ENCODE results near the gene ARHGEF18. TPM values are rescaled to one million over a fixed set of nuclear protein-coding genes. Genes with fewer than 3 reads are reported as not detected.
A peak's percentile ranks its signal among the peaks of the same experiment; 100 is the strongest.

The ARHGEF18 gene
- total RNA-seq, 1 donor from 2014 or later, result 29.3 TPM

DNA sequence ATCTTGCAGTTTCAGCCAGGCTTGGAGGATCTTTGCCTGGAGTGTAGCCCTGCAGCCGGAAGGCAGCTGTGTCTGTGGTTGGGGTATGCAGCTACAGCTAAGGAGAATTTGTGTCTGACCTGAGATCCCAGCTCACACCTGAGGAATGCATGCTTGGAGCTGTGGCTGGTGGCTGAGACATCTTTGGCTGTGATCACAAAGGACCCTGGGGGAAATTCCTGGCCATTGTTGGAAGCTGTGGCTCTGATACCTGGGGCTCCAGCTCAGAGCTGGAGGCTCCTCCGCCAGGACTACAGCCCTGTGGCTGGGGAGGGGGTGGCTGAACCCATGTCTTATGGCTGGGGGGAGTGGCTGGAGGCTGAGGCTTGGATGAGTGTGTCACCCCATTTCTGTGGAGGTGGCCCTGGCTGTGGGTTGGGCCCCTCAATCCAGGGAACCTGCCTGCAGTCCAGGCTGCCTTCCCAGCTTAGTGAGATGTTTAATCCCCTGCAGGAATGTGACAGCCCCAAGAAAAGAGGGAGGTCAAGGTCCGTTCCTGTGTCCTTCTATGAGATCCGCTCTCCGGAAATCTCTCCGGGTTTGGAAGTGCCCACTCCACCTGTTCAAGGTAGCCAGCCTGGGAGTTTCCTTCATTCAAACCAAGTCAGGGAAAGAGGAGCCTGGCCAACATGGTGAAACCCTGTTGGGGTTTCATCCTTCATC lies 27.6 kb downstream of the ARHGEF18 start:
- Mint-ChIP-seq H3K36me3 (ENCODE audit: low read depth) (peaks cover 4% of the 10 kb centered on the region), H3K4me1 (ENCODE audit: low read depth) (no peaks in the 10 kb centered on the region), H3K27ac (no peak overlapping the region)

GRCh38 chr19:7377196-7377595 lies 28.5 kb downstream of the ARHGEF18 start:
- Mint-ChIP-seq H3K4me3 (no peak overlapping the region), H3K27ac (peak overlapping the region; percentile 52), H3K36me3 (ENCODE audit: low read depth) (peaks cover 4% of the 10 kb centered on the region), H3K9me3 (no peaks in the 10 kb centered on the region), H3K27me3 (ENCODE audit: insufficient read depth) (no peaks in the 10 kb centered on the region), H3K4me1 (ENCODE audit: low read depth) (no peaks in the 10 kb centered on the region)
- intact Hi-C loops (cut with micrococcal nuclease), result no loop called here
- no peak for DNase-seq (ENCODE audit: low spot score)

More for the DNA sequence above, 27.6 kb downstream of the ARHGEF18 start:
- no peaks in the 10 kb centered on the region for H3K27me3 Mint-ChIP-seq (ENCODE audit: insufficient read depth)
- DNase-seq (ENCODE audit: low spot score), result no peak
- H3K4me3 Mint-ChIP-seq, result no peak overlapping the region
- intact Hi-C loops (cut with micrococcal nuclease), result no loop called here
- no peaks in the 10 kb centered on the region for H3K9me3 Mint-ChIP-seq

GRCh38 chr19:7381073-7381390 lies 32.3 kb downstream of the ARHGEF18 start:
- H3K4me1 Mint-ChIP-seq (ENCODE audit: low read depth), result peaks cover under 1% of the 10 kb centered on the region
- H3K4me3 Mint-ChIP-seq, result no peak overlapping the region
- no peak for DNase-seq (ENCODE audit: low spot score)
- H3K27me3 Mint-ChIP-seq (ENCODE audit: insufficient read depth), result no peaks in the 10 kb centered on the region
- intact Hi-C loops (cut with micrococcal nuclease), result no loop called here
- peaks cover 7% of the 10 kb centered on the region for H3K36me3 Mint-ChIP-seq (ENCODE audit: low read depth)
- H3K27ac Mint-ChIP-seq, result no peak overlapping the region
- H3K9me3 Mint-ChIP-seq, result no peaks in the 10 kb centered on the region

- no peak overlapping the region for H3K27ac Mint-ChIP-seq
- peaks cover 13% of the 10 kb centered on the region for H3K36me3 Mint-ChIP-seq (ENCODE audit: low read depth)
- no peaks in the 10 kb centered on the region for H3K27me3 Mint-ChIP-seq (ENCODE audit: insufficient read depth)
- intact Hi-C loops (cut with micrococcal nuclease), result no loop called here
- no peaks in the 10 kb centered on the region for H3K9me3 Mint-ChIP-seq
- H3K4me3 Mint-ChIP-seq, result no peak overlapping the region
- H3K4me1 Mint-ChIP-seq (ENCODE audit: low read depth), result peaks cover 4% of the 10 kb centered on the region
- no peak for DNase-seq (ENCODE audit: low spot score)
Observed at GRCh38 chr19:7382694-7383093, 34.0 kb downstream of the ARHGEF18 start.

DNA sequence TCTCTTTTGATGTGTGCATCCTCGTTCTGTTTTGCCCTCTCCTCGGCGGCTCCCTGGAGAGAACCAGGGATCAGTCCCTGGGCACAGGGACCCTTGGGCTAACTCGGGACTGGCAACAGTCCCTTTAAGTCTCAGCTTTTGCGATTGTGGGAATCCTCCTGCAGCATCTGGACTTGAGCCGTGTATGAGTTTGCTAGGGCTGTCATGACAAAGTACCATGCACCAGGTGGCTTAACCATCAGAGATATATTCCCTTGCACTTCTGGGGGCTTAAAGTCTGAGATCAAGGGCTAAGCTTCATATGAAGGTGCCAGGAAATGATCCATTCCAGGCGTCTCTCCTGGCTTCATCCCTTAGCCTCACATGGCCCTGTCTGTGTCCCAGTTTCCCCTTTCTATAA lies 34.5 kb downstream of the ARHGEF18 start:
- no peaks in the 10 kb centered on the region for H3K9me3 Mint-ChIP-seq
- peaks cover 13% of the 10 kb centered on the region for H3K36me3 Mint-ChIP-seq (ENCODE audit: low read depth)
- H3K4me3 Mint-ChIP-seq, result no peak overlapping the region
- no peak overlapping the region for H3K27ac Mint-ChIP-seq
- intact Hi-C loops (cut with micrococcal nuclease), result no loop called here
- peaks cover 4% of the 10 kb centered on the region for H3K4me1 Mint-ChIP-seq (ENCODE audit: low read depth)
- DNase-seq (ENCODE audit: low spot score), result no peak
- H3K27me3 Mint-ChIP-seq (ENCODE audit: insufficient read depth), result no peaks in the 10 kb centered on the region

GRCh38 chr19:7385062-7385461 lies 36.3 kb downstream of the ARHGEF18 start:
- DNase-seq (ENCODE audit: low spot score), result no peak
- Mint-ChIP-seq H3K36me3 (ENCODE audit: low read depth) (peaks cover 13% of the 10 kb centered on the region), H3K9me3 (no peaks in the 10 kb centered on the region), H3K27ac (no peak overlapping the region), H3K4me1 (ENCODE audit: low read depth) (peaks cover 4% of the 10 kb centered on the region), H3K4me3 (no peak overlapping the region), H3K27me3 (ENCODE audit: insufficient read depth) (no peaks in the 10 kb centered on the region)
- intact Hi-C loops (cut with micrococcal nuclease), result no loop called here

DNA sequence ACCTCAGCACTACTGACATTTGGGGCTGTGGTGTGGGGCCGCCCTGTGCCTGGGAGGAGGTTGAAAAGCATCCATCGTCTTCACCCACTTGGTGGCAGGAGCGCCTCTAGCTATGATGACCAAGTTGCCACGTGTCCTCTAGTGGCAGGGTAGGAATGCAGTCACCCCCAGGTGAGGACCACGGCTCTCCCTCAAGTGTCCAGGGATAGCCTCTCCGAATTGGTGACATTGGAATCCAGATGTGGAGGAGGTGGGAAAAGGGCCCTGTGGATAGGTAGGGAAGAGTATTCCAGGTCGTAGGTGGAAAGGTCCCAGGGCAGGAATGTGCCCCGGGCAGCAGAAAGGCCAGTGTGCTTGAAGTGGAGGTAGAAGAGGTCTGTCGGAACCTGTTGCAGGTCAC lies 37.6 kb downstream of the ARHGEF18 start:
- Mint-ChIP-seq H3K9me3 (no peaks in the 10 kb centered on the region), H3K27me3 (ENCODE audit: insufficient read depth) (no peaks in the 10 kb centered on the region), H3K27ac (peak overlapping the region; percentile 78), H3K4me3 (no peak overlapping the region), H3K4me1 (ENCODE audit: low read depth) (peaks cover 4% of the 10 kb centered on the region), H3K36me3 (ENCODE audit: low read depth) (peaks cover 12% of the 10 kb centered on the region)
- no peak for DNase-seq (ENCODE audit: low spot score)
- intact Hi-C loops (cut with micrococcal nuclease), result no loop called here

- no peak for DNase-seq (ENCODE audit: low spot score)
- Mint-ChIP-seq H3K36me3 (ENCODE audit: low read depth) (peaks cover 16% of the 10 kb centered on the region), H3K9me3 (no peaks in the 10 kb centered on the region), H3K27me3 (ENCODE audit: insufficient read depth) (no peaks in the 10 kb centered on the region), H3K4me1 (ENCODE audit: low read depth) (peaks cover 4% of the 10 kb centered on the region), H3K27ac (no peak overlapping the region), H3K4me3 (no peak overlapping the region)
- intact Hi-C loops (cut with micrococcal nuclease), result loop anchor here (1.0 kb wide), 1 partner anchor 421 kb away; no protein-coding TSS in a partner anchor
Observed at GRCh38 chr19:7386769-7387168, 38.0 kb downstream of the ARHGEF18 start.

DNA sequence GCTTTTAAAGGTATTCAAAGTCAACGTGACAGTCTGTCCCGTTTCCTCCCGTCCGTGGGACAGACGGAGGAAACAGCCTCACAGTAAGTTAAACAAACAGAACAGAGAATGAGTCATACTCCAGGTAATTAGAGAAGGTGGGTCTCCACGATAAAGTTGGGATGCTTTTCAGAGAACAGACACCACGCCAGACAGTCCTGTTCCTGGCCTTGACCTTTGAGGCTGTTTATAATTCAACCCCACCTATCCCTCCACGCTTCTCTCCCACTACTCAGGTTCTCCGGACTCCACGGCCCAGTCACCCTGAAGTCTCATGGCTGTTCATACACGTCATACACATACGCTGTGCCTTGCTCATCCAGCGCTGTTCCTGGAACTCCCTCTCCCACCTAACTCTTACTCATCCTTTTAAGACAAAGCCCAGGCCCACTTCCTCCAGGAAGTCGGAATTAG lies 42.5 kb downstream of the ARHGEF18 start:
- no peak for DNase-seq (ENCODE audit: low spot score)
- Mint-ChIP-seq H3K36me3 (ENCODE audit: low read depth) (peaks cover 11% of the 10 kb centered on the region), H3K9me3 (no peaks in the 10 kb centered on the region), H3K27ac (no peak overlapping the region), H3K4me3 (no peak overlapping the region), H3K27me3 (ENCODE audit: insufficient read depth) (no peaks in the 10 kb centered on the region), H3K4me1 (ENCODE audit: low read depth) (peaks cover 15% of the 10 kb centered on the region)
- intact Hi-C loops (cut with micrococcal nuclease), result no loop called here

GRCh38 chr19:7393459-7393858 lies 44.7 kb downstream of the ARHGEF18 start:
- intact Hi-C loops (cut with micrococcal nuclease), result no loop called here
- Mint-ChIP-seq H3K4me1 (ENCODE audit: low read depth) (peaks cover 20% of the 10 kb centered on the region), H3K27ac (peak overlapping the region; percentile 61), H3K4me3 (peak overlapping the region; percentile 89), H3K9me3 (no peaks in the 10 kb centered on the region), H3K36me3 (ENCODE audit: low read depth) (peaks cover 5% of the 10 kb centered on the region), H3K27me3 (ENCODE audit: insufficient read depth) (no peaks in the 10 kb centered on the region)
- no peak for DNase-seq (ENCODE audit: low spot score)

- peak overlapping the region; percentile 61 for H3K27ac Mint-ChIP-seq
- peaks cover 26% of the 10 kb centered on the region for H3K4me1 Mint-ChIP-seq (ENCODE audit: low read depth)
- peaks cover 8% of the 10 kb centered on the region for H3K36me3 Mint-ChIP-seq (ENCODE audit: low read depth)
- H3K27me3 Mint-ChIP-seq (ENCODE audit: insufficient read depth), result no peaks in the 10 kb centered on the region
- intact Hi-C loops (cut with micrococcal nuclease), result no loop called here
- H3K9me3 Mint-ChIP-seq, result no peaks in the 10 kb centered on the region
- peak overlapping the region; percentile 89 for H3K4me3 Mint-ChIP-seq
- DNase-seq (ENCODE audit: low spot score), result no peak
Observed at GRCh38 chr19:7393939-7394730, 45.4 kb downstream of the ARHGEF18 start.

DNA sequence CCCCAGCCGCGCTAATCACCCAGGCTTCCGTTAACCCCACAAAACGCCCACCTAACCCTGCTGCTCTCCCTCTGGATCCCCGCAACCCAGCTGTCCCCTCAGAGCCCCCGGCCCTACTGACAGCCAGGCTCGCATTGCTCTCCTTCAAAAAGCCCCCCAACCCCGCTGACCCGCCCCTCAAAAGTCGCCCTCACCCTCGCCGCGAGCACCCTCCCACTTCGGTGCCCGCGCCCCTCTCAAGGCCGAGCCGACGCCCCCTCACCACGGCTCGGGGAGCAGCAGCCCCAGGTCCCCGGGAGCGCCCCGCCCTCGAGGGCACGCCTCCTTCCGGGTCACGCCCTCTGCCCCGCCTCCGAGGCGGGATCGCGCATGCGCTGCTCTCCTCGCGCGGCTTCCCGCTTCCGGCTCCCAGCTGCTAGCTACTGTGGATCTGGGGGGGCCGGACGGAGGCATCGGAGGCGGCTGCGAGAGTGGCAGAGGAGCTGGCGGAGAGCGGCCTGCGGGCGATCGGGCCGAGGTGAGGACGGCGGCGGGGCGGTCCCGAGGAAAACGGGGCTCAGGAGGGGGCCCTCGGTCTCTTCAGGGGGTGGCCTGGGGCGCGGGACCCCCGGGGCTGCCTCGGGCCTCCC lies 46.1 kb downstream of the ARHGEF18 start:
- H3K27me3 Mint-ChIP-seq (ENCODE audit: insufficient read depth), result no peaks in the 10 kb centered on the region
- DNase-seq (ENCODE audit: low spot score), result peak; percentile 93
- no peaks in the 10 kb centered on the region for H3K9me3 Mint-ChIP-seq
- intact Hi-C loops (cut with micrococcal nuclease), result loop anchor here (1.0 to 5.0 kb wide), 3 partner anchors 140 to 434 kb away; partner anchors contain the start of gene PNPLA6
- peaks cover 26% of the 10 kb centered on the region for H3K4me1 Mint-ChIP-seq (ENCODE audit: low read depth)
- peaks cover 8% of the 10 kb centered on the region for H3K36me3 Mint-ChIP-seq (ENCODE audit: low read depth)
- peak overlapping the region; percentile 61 for H3K27ac Mint-ChIP-seq
- H3K4me3 Mint-ChIP-seq, result peak overlapping the region; percentile 89

All from activated T-helper 1 cell treated with anti-CD3 and anti-CD28 coated beads, Interleukin-12 subunit alpha, Interleukin-12 subunit beta, Interleukin-2, Interleukin-4 antibody, amounts not matched to agents 30 ng/mL and 10 ng/mL and 1 ng/mL, durations not matched to agents 14 hours and 24 hours and 36 hours (primary cell).